ENCODE results near the gene U2AF2. TPM values are rescaled to one million over a fixed set of nuclear protein-coding genes. Genes with fewer than 3 reads are reported as not detected.
A peak's percentile ranks its signal among the peaks of the same experiment; 100 is the strongest.

The U2AF2 gene
- total and polyA plus RNA-seq, 9 of the 15 experiments (the other 6 are each of a cell fraction or from before 2014, with no cell fraction given), result 3.0 to 331 (median 157) TPM

DNA sequence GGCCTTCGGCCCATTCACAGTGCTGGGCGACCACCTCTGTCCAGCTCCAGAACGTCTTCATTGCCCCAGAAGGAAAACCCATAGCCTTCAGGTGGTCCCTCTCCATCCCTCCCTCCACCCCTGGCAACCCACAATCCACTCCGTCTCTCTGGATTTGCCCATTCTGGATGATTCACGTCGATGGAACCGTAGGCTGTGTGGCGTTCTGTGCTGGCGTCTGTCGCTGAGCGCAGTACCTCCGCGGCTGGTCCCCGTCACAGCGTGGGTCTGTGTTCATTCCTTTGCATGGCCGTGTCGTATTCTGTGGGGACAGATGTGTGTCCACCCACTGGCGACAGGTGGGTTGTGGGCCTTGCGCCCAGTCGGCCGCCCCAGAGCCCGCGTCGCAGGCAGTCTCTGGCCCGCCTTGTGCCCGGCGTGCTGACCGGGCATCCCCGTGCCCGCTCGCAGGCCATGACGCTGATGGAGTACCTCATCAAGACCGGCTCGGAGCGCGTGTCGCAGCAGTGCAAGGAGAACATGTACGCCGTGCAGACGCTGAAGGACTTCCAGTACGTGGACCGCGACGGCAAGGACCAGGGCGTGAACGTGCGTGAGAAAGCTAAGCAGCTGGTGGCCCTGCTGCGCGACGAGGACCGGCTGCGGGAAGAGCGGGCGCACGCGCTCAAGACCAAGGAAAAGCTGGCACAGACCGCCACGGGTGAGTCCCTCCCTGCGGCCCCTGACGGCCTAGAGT is 30.3 kb downstream of the U2AF2 start:
- Histone ChIP-seq H3K4me2 (ENCODE audit: insufficient read depth, low read length) (no peak overlapping the region), H3K79me2 (ENCODE audit: control insufficient read depth, insufficient read depth, low read length) (peaks cover 39% of the 10 kb centered on the region), H3K27me3 (ENCODE audit: control insufficient read depth in 2 of 2, insufficient read depth in 2 of 2, low read length in 2 of 2) (no peaks in the 10 kb centered on the region), H3K4me3 (no peak overlapping the region), H3K36me3 (ENCODE audit: control insufficient read depth, insufficient read depth, low read length) (peaks cover 86% of the 10 kb centered on the region; the same call in 2 of the 3 replicates), H4K20me1 (replicated peaks; ENCODE audit: control insufficient read depth, insufficient read depth, low read length) (peaks cover 43% of the 10 kb centered on the region), H3K9me1 (ENCODE audit: control insufficient read depth, insufficient read depth, low read length) (no peaks in the 10 kb centered on the region), H3K9me3 (replicated peaks; ENCODE audit: control insufficient read depth, insufficient read depth, low read depth, low read length) (no peaks in the 10 kb centered on the region), H3K27ac (ENCODE audit: extremely low read depth, low read depth, low read length) (no peak overlapping the region), H3K9ac (ENCODE audit: insufficient read depth in 1 of 2, low read depth in 2 of 2, low read length in 2 of 2) (peak overlapping the region in 1 of 2 experiments; percentile 45; a peak in 1 of 4 replicates), H2AFZ (ENCODE audit: low read depth, low read length) (no peak overlapping the region), H3K4me1 (replicated peaks in 1 of 2; ENCODE audit: control insufficient read depth in 2 of 2, insufficient read depth in 2 of 2, low read length in 2 of 2) (peaks cover 0 to 53% of the 10 kb centered on the region in 2 experiments; a peak in 3 of 5 replicates)
- DNase-seq (ENCODE audit: extremely low read depth in 1 of 4, low spot score in 3 of 4), result no peak
- ATAC-seq, result no peak
- intact Hi-C loops (cut with micrococcal nuclease), result no loop called here
- ChIA-PET POLR2A (interaction anchor here (0.5 kb wide), 1 partner anchor 45 kb away, joined by 5 read pairs; no protein-coding TSS in a partner anchor), CTCF (ENCODE audit: low intra/inter-chr PET ratio) (no interaction called here)
- no TSS peak for BruUV-seq (replicated peaks)
- in situ Hi-C loops (cut with MboI), result no loop called here
- FAIRE-seq, result no peak
- WGBS (ENCODE audit: insufficient coverage, low coverage, missing lambda C conversion rate), result 96% methylated on average over 30 of the region's 60 CpGs
- no peak for TF ChIP-seq USF2 (CRISPR knock-in tag; IDR thresholded peaks at IDR 0.05)
- TF ChIP-seq POLR2G (IDR thresholded peaks at IDR 0.05; ENCODE audit: low read depth, low read length), result peak; percentile 62
- TF ChIP-seq POLR2AphosphoS5 (IDR thresholded peaks at IDR 0.05; ENCODE audit: control insufficient read depth, insufficient read depth, low read depth, low read length), result no peak
- peak; percentile 54 for TF ChIP-seq RBFOX2 (IDR thresholded peaks at IDR 0.05; ENCODE audit: low read depth, low read length)
- TF ChIP-seq ZNF696 (CRISPR knock-in tag; conservative IDR thresholded peaks at IDR 0.05), result no peak
- no peak for TF ChIP-seq USF1 (CRISPR knock-in tag; IDR thresholded peaks at IDR 0.05)
- TF ChIP-seq ZNF239 (CRISPR knock-in tag; IDR thresholded peaks at IDR 0.05), result no peak
- no peak for TF ChIP-seq CCAR2 (IDR thresholded peaks at IDR 0.05; ENCODE audit: low read depth, low read length)
- no peak for TF ChIP-seq MCM5 (IDR thresholded peaks at IDR 0.05; ENCODE audit: low read depth)
- no peak for TF ChIP-seq ZFPM2 (CRISPR knock-in tag; IDR thresholded peaks at IDR 0.05)
- TF ChIP-seq, protein P1, sequence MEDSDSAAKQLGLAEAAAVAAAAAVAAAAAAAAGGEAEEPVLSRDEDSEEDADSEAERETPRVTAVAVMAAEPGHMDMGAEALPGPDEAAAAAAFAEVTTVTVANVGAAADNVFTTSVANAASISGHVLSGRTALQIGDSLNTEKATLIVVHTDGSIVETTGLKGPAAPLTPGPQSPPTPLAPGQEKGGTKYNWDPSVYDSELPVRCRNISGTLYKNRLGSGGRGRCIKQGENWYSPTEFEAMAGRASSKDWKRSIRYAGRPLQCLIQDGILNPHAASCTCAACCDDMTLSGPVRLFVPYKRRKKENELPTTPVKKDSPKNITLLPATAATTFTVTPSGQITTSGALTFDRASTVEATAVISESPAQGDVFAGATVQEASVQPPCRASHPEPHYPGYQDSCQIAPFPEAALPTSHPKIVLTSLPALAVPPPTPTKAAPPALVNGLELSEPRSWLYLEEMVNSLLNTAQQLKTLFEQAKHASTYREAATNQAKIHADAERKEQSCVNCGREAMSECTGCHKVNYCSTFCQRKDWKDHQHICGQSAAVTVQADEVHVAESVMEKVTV (CRISPR knock-in tag; IDR thresholded peaks at IDR 0.05), result no peak
- 0 out of 2 replicates have a peak, but pooled peaks have one; percentile 30 for TF ChIP-seq HNRNPL (IDR thresholded peaks at IDR 0.05; ENCODE audit: low read depth, low read length)
- no peak for TF ChIP-seq HDGF (IDR thresholded peaks at IDR 0.05)
- no peak for TF ChIP-seq SMAD4 (CRISPR knock-in tag; conservative IDR thresholded peaks at IDR 0.05)
- no peak for TF ChIP-seq ZNF592 (IDR thresholded peaks at IDR 0.05)

All from K562 (cell line).